Measurements from ENCODE around the gene PPP1R12B.
A peak's percentile ranks its signal among the peaks of the same experiment; 100 is the strongest.

Gene PPP1R12B

GRCh38 chr1:202348509-202349205 lies at the start of gene PPP1R12B:
TSS of gene PPP1R12B (plus strand) at chr1:202348699. CDS start at chr1:202348852, 153 bp downstream.
- DNase-seq (ENCODE audit: low spot score): peak; percentile 95

GRCh38 chr1:202302166-202302565 lies 46.3 kb upstream of the PPP1R12B start:
- DNase-seq (ENCODE audit: low spot score): no peak

- DNase-seq (ENCODE audit: low spot score): no peak
Observed at GRCh38 chr1:202304375-202304774, 44.1 kb upstream of the PPP1R12B start.

GRCh38 chr1:202305168-202305567 lies 43.3 kb upstream of the PPP1R12B start:
- no peak for DNase-seq (ENCODE audit: low spot score)

- DNase-seq (ENCODE audit: low spot score): no peak
Observed at GRCh38 chr1:202306535-202307345, 41.8 kb upstream of the PPP1R12B start.

GRCh38 chr1:202310071-202310725 lies 38.3 kb upstream of the PPP1R12B start:
- DNase-seq (ENCODE audit: low spot score): no peak

GRCh38 chr1:202310746-202311145 lies 37.8 kb upstream of the PPP1R12B start:
- no peak for DNase-seq (ENCODE audit: low spot score)

- no peak for DNase-seq (ENCODE audit: low spot score)
Observed at GRCh38 chr1:202311875-202312635, 36.4 kb upstream of the PPP1R12B start.

- peak; percentile 84 for DNase-seq (ENCODE audit: low spot score)
Observed at GRCh38 chr1:202315576-202316168, 32.8 kb upstream of the PPP1R12B start.

GRCh38 chr1:202316186-202316585 lies 32.3 kb upstream of the PPP1R12B start:
- DNase-seq (ENCODE audit: low spot score): no peak

- DNase-seq (ENCODE audit: low spot score): no peak
Observed at GRCh38 chr1:202317941-202318925, 30.3 kb upstream of the PPP1R12B start.

GRCh38 chr1:202319381-202320080 lies 29.0 kb upstream of the PPP1R12B start:
- DNase-seq (ENCODE audit: low spot score): no peak

GRCh38 chr1:202320081-202320405 lies 28.5 kb upstream of the PPP1R12B start:
- no peak for DNase-seq (ENCODE audit: low spot score)

- no peak for DNase-seq (ENCODE audit: low spot score)
Observed at GRCh38 chr1:202323731-202324130, 24.8 kb upstream of the PPP1R12B start.

GRCh38 chr1:202324646-202325045 lies 23.9 kb upstream of the PPP1R12B start:
- DNase-seq (ENCODE audit: low spot score): no peak

- no peak for DNase-seq (ENCODE audit: low spot score)
Observed at GRCh38 chr1:202329891-202330290, 18.6 kb upstream of the PPP1R12B start.

- no peak for DNase-seq (ENCODE audit: low spot score)
Observed at GRCh38 chr1:202333861-202334260, 14.6 kb upstream of the PPP1R12B start.

- DNase-seq (ENCODE audit: low spot score): peak; percentile 31
Observed at GRCh38 chr1:202343652-202344349, 4.7 kb upstream of the PPP1R12B start.

- no peak for DNase-seq (ENCODE audit: low spot score)
Observed at GRCh38 chr1:202348005-202348508, 442 bp upstream of the PPP1R12B start.
